NCI-H1930 (cell line): ENCODE data around the gene LALBA.
"Not testable (repeated sequence)": the region's sequence is repeated elsewhere in the genome, so short reads cannot be mapped to it uniquely, and the experiment has no call there.

ENCODE experiments used
- DNase-seq, 2 experiments: peaks; one replicate each; lab custom pipeline; 2025; lab: John Stamatoyannopoulos, UW

The LALBA gene

DNA sequence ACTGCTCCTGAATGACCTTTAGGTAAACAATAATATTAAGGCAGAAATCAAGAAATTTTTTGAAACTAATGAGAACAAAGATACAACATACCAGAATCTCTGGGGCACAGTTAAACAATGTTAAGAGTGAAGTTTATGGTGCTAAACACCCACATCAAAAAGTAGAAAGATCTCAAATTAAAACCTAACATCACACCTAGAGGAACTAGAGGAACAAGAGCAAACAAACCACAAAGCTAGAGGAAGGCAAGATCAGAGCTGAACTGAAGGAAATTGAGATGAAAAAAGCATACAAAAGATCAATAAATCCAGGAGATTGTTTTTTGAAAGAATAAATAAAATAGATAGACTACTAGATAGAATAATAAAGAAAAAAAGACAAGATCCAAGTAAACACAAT lies 37.2 kb downstream of the LALBA start:
- DNase-seq, result no peak

DNA sequence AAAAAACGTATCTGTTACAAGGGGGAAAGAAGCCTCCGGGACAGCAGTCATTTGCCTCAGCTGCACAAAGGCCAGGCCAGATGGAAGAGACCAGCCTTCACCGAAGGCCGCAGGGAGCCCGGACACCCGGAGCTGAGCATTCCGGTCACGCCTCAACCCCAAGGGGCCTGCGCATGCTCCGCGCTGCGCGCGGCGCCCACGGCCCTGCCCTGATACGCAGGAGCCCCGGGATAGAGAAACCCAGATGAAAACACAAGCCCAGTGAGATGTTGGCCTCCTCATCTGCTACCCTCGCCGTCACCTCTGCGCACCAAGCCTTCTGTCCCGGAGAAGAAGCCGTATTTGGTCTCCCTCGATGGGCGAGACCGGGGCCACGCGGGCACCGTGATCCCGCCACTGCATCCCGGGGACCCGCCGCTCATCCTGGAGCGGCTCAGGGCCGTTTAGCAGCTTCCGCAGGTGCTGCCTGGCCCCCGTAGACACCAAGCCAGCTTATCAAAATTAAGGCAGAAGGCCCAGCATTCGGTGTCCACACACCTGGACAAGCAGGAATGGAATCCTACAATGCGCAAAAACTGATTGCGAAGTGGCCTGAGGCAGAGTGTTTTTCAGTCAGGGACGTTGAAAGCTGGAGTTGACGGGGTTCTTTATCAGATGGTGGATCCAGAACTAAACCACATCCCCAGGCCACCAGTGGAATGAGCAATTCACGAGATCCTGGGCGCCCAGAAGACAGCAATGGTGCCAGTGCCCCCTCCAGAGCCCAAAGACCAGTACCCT lies 41.8 kb downstream of the LALBA start:
- no peak for DNase-seq

DNA sequence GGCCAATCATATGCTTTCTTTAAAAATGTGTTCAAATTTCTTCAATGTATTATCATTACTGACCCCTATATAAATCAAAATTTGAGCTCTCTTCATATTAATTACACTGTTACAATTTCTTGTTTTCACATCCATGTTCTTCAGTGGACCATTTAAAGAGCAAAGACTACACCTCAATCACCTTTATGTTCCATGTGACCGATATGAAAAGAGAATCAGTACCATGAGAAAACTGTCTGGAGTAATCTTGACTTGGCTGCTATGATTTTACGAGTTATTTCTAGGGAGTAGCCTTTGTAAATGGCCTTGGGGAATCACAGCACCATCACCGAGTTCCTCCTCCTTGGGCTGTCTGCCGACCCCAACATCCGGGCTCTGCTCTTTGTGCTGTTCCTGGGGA lies 44.5 kb downstream of the LALBA start, which contains the start of gene OR8S1:
Gene OR8S1 (plus strand): TSS at position 301 of the 400 bp plus-strand sequence. CDS start 0 bp downstream, at position 301.
- no peak for DNase-seq

DNA sequence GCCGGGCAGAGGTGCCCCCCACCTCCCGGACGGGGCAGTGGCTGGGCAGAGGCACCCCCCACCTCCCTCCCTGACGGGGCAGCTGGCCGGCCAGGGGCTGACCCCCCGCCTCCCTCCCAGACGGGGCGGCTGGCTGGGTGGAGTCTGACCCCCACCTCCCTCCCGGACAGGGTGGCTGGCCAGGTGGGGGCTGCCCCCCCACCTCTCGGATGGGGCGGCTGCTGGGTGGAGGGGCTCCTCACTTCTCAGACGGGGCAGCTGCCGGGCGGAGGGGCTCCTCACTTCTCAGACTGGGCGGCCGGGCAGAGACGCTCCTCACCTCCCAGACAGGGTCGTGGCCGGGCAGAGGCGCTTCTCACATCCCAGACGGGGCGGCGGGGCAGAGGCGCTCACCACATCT lies 49.5 kb downstream of the LALBA start:
- DNase-seq, result not testable (repeated sequence)
